Glutamatergic neuron (in vitro differentiated cells): ENCODE results near the gene PCDHGA4. TPM values are rescaled to one million over a fixed set of nuclear protein-coding genes. Genes with fewer than 3 reads are reported as not detected.
"Not testable (repeated sequence)": the region's sequence is repeated elsewhere in the genome, so short reads cannot be mapped to it uniquely, and the experiment has no call there.

Experiments
- DNase-seq: peaks from one replicate; pipeline ENCODE4 v3.0.0; 2022
- H3K27ac Mint-ChIP-seq: one replicate; pipeline ENCODE4 v1.8.0; 2020; ENCODE audit warnings: mild to moderate bottlenecking, mixed read lengths, inconsistent platforms; ENCODE audit not compliant: unreplicated experiment
- H3K27me3 Mint-ChIP-seq: one replicate; pipeline ENCODE4 v1.8.0; 2020; ENCODE audit warnings: mild to moderate bottlenecking, moderate library complexity, mixed read lengths, inconsistent platforms; ENCODE audit not compliant: unreplicated experiment
- H3K36me3 Mint-ChIP-seq: one replicate; pipeline ENCODE4 v1.8.0; 2020; ENCODE audit warnings: mild to moderate bottlenecking, mixed read lengths, inconsistent platforms; ENCODE audit not compliant: unreplicated experiment
- H3K4me1 Mint-ChIP-seq: one replicate; pipeline ENCODE4 v1.8.0; 2020; ENCODE audit warnings: mild to moderate bottlenecking, low read depth, mixed read lengths, inconsistent platforms; ENCODE audit not compliant: unreplicated experiment
- H3K4me3 Mint-ChIP-seq: one replicate; pipeline ENCODE4 v1.8.0; 2020; ENCODE audit warnings: mild to moderate bottlenecking, mixed read lengths, inconsistent platforms; ENCODE audit not compliant: unreplicated experiment
- H3K9me3 Mint-ChIP-seq: one replicate; pipeline ENCODE4 v1.8.0; 2020; ENCODE audit warnings: mild to moderate bottlenecking, moderate library complexity, mixed read lengths, inconsistent platforms; ENCODE audit not compliant: unreplicated experiment
- CTCF ChIP-seq: fragments of 200-600 bp; sonication (generic); IDR thresholded peaks from one replicate; pipeline ENCODE4 v1.5.0; 2021; ENCODE audit not compliant: partially characterized antibody, unreplicated experiment
- total RNA-seq: library from RNA; stranded (reverse); fragmentation: NEBNext Ultra II Directional; extraction: Animal tissue kit (Norgen Biotek cat#: 25700); gene quantifications from one replicate; pipeline ENCODE4 v1.2.1, GENCODE V29; 2021; ENCODE audit not compliant: unreplicated experiment

The PCDHGA4 gene
- total RNA-seq, 1 donor from 2014 or later: 8.2 TPM

GRCh38 chr5:141374627-141375026, 19.8 kb downstream of the PCDHGA4 start:
- peaks cover 55% of the 10 kb centered on the region for H3K36me3 Mint-ChIP-seq
- DNase-seq: no peak
- H3K27me3 Mint-ChIP-seq: no peaks in the 10 kb centered on the region
- H3K27ac Mint-ChIP-seq: no peak overlapping the region
- TF ChIP-seq CTCF: no peak
- H3K4me1 Mint-ChIP-seq: no peaks in the 10 kb centered on the region
- H3K4me3 Mint-ChIP-seq: no peak overlapping the region
- peaks cover 21% of the 10 kb centered on the region for H3K9me3 Mint-ChIP-seq

GRCh38 chr5:141375444-141376155, 20.8 kb downstream of the PCDHGA4 start:
- not testable (repeated sequence) for H3K27me3 Mint-ChIP-seq, DNase-seq, H3K27ac Mint-ChIP-seq, H3K4me3 Mint-ChIP-seq, H3K4me1 Mint-ChIP-seq
- H3K9me3 Mint-ChIP-seq: peaks cover 18% of the 10 kb centered on the region
- H3K36me3 Mint-ChIP-seq: peaks cover 46% of the 10 kb centered on the region

GRCh38 chr5:141382469-141383294, 27.9 kb downstream of the PCDHGA4 start, which contains the start of gene PCDHGA7:
PCDHGA7 (plus strand) TSS chr5:141382742; CDS start chr5:141382900, 158 bp downstream.
- no peak for DNase-seq
- Mint-ChIP-seq H3K27me3 (no peaks in the 10 kb centered on the region), H3K36me3 (peaks cover 55% of the 10 kb centered on the region), H3K27ac (no peak within 1 kb of the TSS), H3K4me1 (no peaks in the 10 kb centered on the region), H3K4me3 (peak within 1 kb of the TSS; percentile 38), H3K9me3 (peaks cover 20% of the 10 kb centered on the region)
- TF ChIP-seq CTCF: no peak

GRCh38 chr5:141383345-141383744, 28.5 kb downstream of the PCDHGA4 start:
- TF ChIP-seq CTCF: no peak
- no peak overlapping the region for H3K4me3 Mint-ChIP-seq
- peaks cover 58% of the 10 kb centered on the region for H3K36me3 Mint-ChIP-seq
- H3K27me3 Mint-ChIP-seq: no peaks in the 10 kb centered on the region
- H3K27ac Mint-ChIP-seq: no peak overlapping the region
- H3K9me3 Mint-ChIP-seq: peaks cover 22% of the 10 kb centered on the region
- no peak for DNase-seq
- no peaks in the 10 kb centered on the region for H3K4me1 Mint-ChIP-seq

GRCh38 chr5:141384471-141385267, 29.8 kb downstream of the PCDHGA4 start:
- Mint-ChIP-seq H3K27ac (no peak overlapping the region), H3K4me1 (peaks cover 1% of the 10 kb centered on the region), H3K36me3 (peaks cover 65% of the 10 kb centered on the region), H3K27me3 (peaks cover 2% of the 10 kb centered on the region), H3K4me3 (no peak overlapping the region), H3K9me3 (peaks cover 31% of the 10 kb centered on the region)
- no peak for DNase-seq
- no peak for TF ChIP-seq CTCF
